Fibroblast of gingiva (primary cell): Measurements from ENCODE around the gene DARS2.
"Not testable (repeated sequence)": the region's sequence is repeated elsewhere in the genome, so short reads cannot be mapped to it uniquely, and the experiment has no call there.

Experiments used
- DNase-seq: peaks from one replicate; pipeline ENCODE4 v3.0.0-alpha.2; 2011; ENCODE audit warnings: low read depth

DARS2 gene

GRCh38 chr1:173862146-173862768 lies 37.8 kb downstream of the DARS2 start:
- not testable (repeated sequence) for DNase-seq

DNA sequence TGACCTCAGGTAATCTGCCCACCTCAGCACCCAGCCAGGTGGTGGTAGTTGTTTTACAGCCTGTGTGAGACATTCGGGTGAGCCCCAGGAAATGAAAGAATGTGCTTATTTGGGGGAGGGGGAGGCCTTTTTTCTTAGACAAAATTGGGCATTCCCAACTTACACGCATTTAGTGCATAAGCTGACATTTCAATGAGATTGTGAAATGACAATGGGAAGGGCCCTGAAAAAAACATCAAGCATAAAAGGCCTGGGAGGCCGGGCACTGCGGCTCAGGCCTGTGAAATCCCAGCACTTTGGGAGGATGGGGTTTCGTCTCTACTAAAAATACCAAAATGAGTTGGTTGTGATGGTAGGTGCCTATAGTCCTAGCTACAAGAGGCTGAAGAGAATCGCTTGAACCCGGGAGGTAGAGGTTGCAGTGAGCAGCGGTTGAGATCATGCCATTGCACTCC lies 38.3 kb downstream of the DARS2 start:
- peak; percentile 37 for DNase-seq

- DNase-seq: no peak
These were observed 39.0 kb downstream of the DARS2 start for GRCh38 chr1:173863224-173864161.

DNA sequence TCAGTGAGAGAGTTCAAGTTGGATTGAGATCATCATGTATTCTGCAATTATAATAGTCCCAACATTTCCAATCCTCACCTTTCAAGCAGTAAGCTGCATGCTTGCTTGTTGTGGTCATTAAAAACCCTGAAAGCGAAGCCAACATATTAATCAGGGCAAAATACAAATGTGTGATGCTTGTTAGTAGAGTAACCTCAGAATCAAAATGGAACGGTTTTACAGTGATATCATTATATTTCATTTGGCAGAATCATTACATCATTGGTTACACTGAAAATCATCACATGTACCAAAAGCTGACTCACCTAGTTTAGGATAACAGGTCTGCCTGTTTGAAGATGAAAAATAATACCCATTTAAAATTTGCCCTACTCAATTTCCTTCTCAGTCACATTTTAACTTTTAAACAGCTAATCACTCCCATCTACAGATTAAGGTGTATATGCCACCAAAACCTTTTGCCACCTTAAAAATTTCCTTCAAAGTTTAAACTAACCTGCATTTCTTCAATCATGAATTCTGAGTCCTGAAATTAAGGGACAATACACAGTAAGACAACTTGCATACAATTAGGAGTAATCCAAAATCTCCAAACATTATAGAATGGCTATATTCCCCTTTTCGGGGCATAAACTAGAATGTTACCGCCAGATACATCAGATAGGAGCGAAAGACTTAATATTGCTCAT lies 39.9 kb downstream of the DARS2 start:
- no peak for DNase-seq

GRCh38 chr1:173865468-173866164 lies 41.1 kb downstream of the DARS2 start:
- DNase-seq: no peak

GRCh38 chr1:173866413-173867115 lies 42.1 kb downstream of the DARS2 start:
- DNase-seq: no peak

DNA sequence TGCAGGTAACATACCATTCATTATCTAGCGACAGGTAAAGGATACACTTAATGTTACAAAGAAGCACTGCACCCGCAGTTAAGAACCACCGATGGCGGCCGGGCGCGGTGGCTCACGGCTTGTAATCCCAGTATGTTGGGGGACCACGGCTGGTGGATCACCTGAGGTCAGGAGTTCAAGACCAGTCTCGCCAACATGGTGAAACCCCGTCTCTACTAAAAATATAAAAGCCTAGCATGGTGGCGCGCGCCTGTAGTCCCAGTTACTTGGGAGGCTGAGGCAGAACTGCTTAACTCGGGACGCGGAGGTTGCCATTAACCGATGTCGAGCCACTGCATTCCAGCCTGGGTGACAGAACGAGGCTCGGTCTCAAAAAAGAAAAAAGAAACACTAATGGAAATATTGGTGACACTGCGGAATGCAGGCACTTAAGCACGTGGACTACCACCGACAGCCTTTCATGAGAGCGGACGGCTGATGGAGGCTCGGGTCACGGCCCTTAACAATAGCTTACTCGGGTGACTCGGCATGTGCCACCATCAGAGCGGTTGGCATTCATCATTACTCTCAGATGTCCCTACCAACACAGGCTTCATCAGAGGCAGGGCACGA lies 42.8 kb downstream of the DARS2 start:
- no peak for DNase-seq

DNA sequence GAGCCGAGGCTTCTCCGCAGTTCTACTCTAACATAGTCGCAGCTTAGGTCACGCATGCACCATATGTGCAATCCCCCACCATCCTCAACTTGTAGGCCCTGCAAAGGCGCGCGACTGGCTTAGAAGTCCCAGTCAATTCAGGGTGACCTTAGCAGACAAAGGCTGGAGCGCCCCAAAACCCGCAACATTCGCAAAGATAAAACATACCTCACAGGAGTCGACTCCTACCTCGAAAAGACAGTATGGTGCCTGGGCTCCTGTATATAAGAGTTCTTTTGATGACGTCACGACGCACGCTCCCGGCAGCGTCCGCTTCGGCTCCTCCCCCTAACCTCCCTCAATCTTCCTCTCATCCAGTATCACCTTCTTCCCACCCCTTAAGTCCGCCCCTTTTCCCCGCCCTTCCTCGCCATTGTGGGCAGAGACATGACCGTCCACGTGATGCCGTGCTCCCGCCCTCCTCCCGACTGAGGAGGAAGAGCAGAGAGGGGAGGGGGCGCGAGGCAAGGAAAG lies 43.3 kb downstream of the DARS2 start, which contains the start of gene GAS5:
Gene GAS5 (minus strand): TSS at position 237 of the 513 bp plus-strand sequence.
- peak; percentile 99 for DNase-seq

GRCh38 chr1:173868266-173869020 lies 44.0 kb downstream of the DARS2 start, which contains the start of gene ZBTB37:
TSS of gene ZBTB37 (plus strand) at chr1:173868380. CDS start at chr1:173870226, 1,846 bp downstream.
- DNase-seq: no peak

- no peak for DNase-seq
These were observed 44.5 kb downstream of the DARS2 start for GRCh38 chr1:173869021-173869359.

DNA sequence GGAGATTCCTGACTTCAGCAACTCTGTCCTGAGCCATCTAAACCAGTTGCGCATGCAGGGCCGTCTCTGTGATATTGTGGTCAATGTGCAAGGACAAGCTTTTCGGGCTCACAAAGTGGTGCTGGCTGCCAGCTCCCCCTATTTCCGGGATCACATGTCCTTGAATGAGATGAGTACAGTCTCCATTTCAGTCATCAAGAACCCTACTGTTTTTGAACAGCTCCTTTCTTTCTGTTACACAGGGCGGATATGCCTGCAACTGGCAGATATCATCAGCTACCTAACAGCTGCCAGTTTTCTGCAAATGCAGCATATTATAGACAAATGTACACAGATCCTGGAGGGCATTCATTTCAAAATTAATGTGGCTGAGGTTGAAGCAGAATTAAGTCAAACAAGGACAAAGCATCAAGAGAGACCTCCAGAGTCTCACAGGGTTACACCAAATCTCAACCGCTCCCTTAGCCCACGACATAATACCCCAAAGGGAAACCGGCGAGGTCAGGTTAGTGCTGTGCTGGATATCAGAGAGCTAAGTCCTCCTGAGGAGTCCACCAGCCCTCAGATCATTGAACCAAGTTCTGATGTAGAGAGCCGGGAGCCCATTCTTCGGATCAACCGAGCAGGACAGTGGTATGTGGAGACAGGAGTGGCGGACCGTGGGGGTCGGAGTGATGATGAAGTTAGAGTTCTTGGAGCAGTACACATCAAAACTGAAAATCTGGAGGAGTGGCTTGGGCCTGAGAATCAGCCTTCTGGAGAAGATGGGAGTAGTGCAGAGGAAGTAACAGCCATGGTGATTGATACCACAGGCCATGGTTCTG lies 46.0 kb downstream of the DARS2 start:
- DNase-seq: no peak

- DNase-seq: no peak
These were observed 46.6 kb downstream of the DARS2 start for GRCh38 chr1:173871091-173871490.

- no peak for DNase-seq
These were observed 47.0 kb downstream of the DARS2 start for GRCh38 chr1:173871500-173871899.

- DNase-seq: no peak
These were observed 52.3 kb downstream of the DARS2 start for GRCh38 chr1:173876732-173877131.

- no peak for DNase-seq
These were observed 53.8 kb downstream of the DARS2 start for GRCh38 chr1:173878251-173878650.

DNA sequence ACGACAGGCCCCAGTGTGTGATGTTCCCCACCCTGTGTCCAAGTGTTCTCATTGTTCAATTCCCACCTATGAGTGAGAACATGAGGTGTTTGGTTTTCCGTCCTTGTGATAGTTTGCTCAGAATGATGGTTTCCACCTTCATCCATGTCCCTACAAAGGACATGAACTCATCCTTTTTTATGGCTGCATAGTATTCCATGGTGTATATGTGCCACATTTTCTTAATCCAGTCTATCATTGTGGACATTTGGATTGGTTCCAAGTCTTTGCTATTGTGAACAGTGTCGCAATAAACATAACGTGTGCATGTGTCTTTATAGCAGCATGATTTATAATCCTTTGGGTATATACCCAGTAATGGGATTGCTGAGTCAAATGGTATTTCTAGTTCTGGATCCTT lies 56.6 kb downstream of the DARS2 start:
- not testable (repeated sequence) for DNase-seq

- no peak for DNase-seq
These were observed 60.2 kb downstream of the DARS2 start for GRCh38 chr1:173884701-173885100.

DNA sequence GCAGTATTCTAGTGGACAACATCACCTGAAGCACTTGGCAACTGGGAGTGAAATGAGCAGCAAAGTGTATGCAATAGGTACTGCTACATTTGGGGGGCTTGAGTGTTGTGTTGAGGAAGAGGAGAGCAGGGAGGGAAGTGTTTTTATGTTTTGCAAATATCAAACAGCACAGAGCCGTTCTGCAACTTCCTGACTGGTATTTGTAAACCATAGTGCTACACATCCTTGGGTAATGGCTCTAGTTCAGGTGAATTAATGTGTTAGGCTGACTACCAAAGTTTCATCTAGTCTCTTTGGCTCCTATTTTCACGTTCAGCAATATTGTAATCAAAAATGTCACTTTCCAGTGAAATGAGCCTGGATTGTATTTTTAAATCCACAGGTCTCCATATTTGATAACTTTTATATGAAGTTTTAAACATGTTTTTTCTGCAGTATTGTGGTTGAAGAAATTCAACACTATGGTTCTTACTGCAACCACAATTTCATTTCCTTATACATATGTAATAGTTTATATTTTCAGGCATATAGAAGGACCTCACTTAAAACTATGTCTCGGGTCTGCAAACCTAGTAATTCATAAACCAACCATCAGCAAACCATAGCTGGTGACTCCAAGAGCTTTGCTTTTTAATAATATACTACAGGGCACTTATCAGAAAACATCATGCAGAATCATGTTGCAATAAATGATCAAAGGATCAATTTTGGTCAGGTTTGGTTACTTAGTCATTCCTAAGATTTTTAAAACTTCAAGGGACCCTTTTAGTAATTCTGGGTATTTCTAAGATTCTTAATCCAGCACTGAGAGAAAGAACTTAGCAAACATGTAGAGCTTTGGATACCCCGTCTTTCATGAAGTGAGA lies 62.5 kb downstream of the DARS2 start:
- DNase-seq: no peak
